HG03354 (cell line): Measurements from ENCODE around the gene LACC1.

ENCODE experiments used
- ATAC-seq: cut with Tn5 transposase; IDR thresholded peaks from one replicate; pipeline ENCODE4 v1.9.1; 2021; ENCODE audit warnings: mild to moderate bottlenecking; ENCODE audit not compliant: unreplicated experiment, poor library complexity, severe bottlenecking

Gene LACC1

GRCh38 chr13:43879755-43880181 is at the start of gene LACC1:
Gene LACC1, plus strand, starts transcription at chr13:43879904. Its CDS starts 1,082 bp downstream, at chr13:43880986.
- peak; percentile 45 for ATAC-seq

- no peak for ATAC-seq
Observed at GRCh38 chr13:43830497-43830881, 49.2 kb upstream of the LACC1 start.

- no peak for ATAC-seq
Observed at GRCh38 chr13:43831088-43831487, 48.6 kb upstream of the LACC1 start.

GRCh38 chr13:43835701-43836100 is 44.0 kb upstream of the LACC1 start:
- ATAC-seq: no peak

- no peak for ATAC-seq
Observed at GRCh38 chr13:43838909-43839308, 40.8 kb upstream of the LACC1 start.

- no peak for ATAC-seq
Observed at GRCh38 chr13:43846496-43847158, 33.1 kb upstream of the LACC1 start.

GRCh38 chr13:43848001-43848649 is 31.6 kb upstream of the LACC1 start:
- no peak for ATAC-seq

GRCh38 chr13:43850873-43851272 is 28.8 kb upstream of the LACC1 start:
- no peak for ATAC-seq

GRCh38 chr13:43852923-43853404 is 26.7 kb upstream of the LACC1 start:
- ATAC-seq: no peak

GRCh38 chr13:43861863-43862262 is 17.8 kb upstream of the LACC1 start:
- no peak for ATAC-seq

GRCh38 chr13:43864921-43865320 is 14.8 kb upstream of the LACC1 start:
- no peak for ATAC-seq

GRCh38 chr13:43865892-43866291 is 13.8 kb upstream of the LACC1 start:
- no peak for ATAC-seq

GRCh38 chr13:43872181-43872580 is 7.5 kb upstream of the LACC1 start:
- ATAC-seq: no peak

- no peak for ATAC-seq
Observed at GRCh38 chr13:43874504-43875092, 5.1 kb upstream of the LACC1 start.

GRCh38 chr13:43876366-43876765 is 3.3 kb upstream of the LACC1 start:
- no peak for ATAC-seq

GRCh38 chr13:43877326-43877725 is 2.4 kb upstream of the LACC1 start:
- no peak for ATAC-seq

- no peak for ATAC-seq
Observed at GRCh38 chr13:43877766-43878165, 1.9 kb upstream of the LACC1 start.

GRCh38 chr13:43878892-43879754 is 581 bp upstream of the LACC1 start, which contains the start of gene CCDC122:
Gene CCDC122, minus strand, starts transcription at chr13:43879740. Its CDS starts 10,364 bp downstream, at chr13:43869376.
- ATAC-seq: peak; percentile 82

- no peak for ATAC-seq
Observed at GRCh38 chr13:43880214-43880855, 631 bp downstream of the LACC1 start.
